Aorta (tissue), 5 donors: ENCODE data around the gene MUCL3. TPM values are rescaled to one million over a fixed set of nuclear protein-coding genes. Genes with fewer than 3 reads are reported as not detected.

ENCODE experiments used
- ATAC-seq: fragments of 200-7000 bp; cut with Tn5 transposase; one replicate; pipeline ENCODE4 v1.9.1; 2022; ENCODE audit warnings: moderate library complexity; ENCODE audit not compliant: low FRiP score
- DNase-seq, 2 donors: peaks; one replicate each; pipeline ENCODE4 v3.0.0-alpha.2; 2020
- H3K27ac ChIP-seq, 2 donors: one replicate each; pipeline ENCODE4 v1.5.1; 2013; ENCODE audit warnings: low read length in 2 of 2, mild to moderate bottlenecking in 2 of 2, moderate library complexity in 2 of 2, control low read depth in 1 of 2, inconsistent platforms in 1 of 2, low read depth in 1 of 2
- H3K27me3 ChIP-seq, 2 donors: one replicate each; pipeline ENCODE4 v1.6.1; 2013; ENCODE audit warnings: control low read depth in 1 of 2, low read length in 1 of 2, mild to moderate bottlenecking in 1 of 2, moderate library complexity in 1 of 2; ENCODE audit not compliant: insufficient read depth in 2 of 2, control insufficient read depth in 1 of 2
- H3K36me3 ChIP-seq, 2 donors: one replicate each; pipeline ENCODE4 v1.6.1; 2013; ENCODE audit warnings: control low read depth in 1 of 2, low read length in 1 of 2, mild to moderate bottlenecking in 1 of 2; ENCODE audit not compliant: insufficient read depth in 2 of 2, control insufficient read depth in 1 of 2
- H3K4me1 ChIP-seq, 2 donors: one replicate each; pipeline ENCODE4 v1.6.1; 2013; ENCODE audit warnings: low read length in 2 of 2, control low read depth in 1 of 2, mild to moderate bottlenecking in 1 of 2, moderate library complexity in 1 of 2; ENCODE audit not compliant: insufficient read depth in 2 of 2, control insufficient read depth in 1 of 2
- H3K4me3 ChIP-seq, 2 donors: one replicate each; pipeline ENCODE4 v1.5.1; 2013; ENCODE audit warnings: low read length in 2 of 2, control low read depth in 1 of 2, mild to moderate bottlenecking in 1 of 2
- H3K9me3 ChIP-seq: one replicate; pipeline ENCODE4 v1.6.1; 2013; ENCODE audit warnings: mild to moderate bottlenecking, low read length; ENCODE audit not compliant: control insufficient read depth
- WGBS, 2 donors: extraction: QIAGEN DNeasy Blood & Tissue Kit; methylation state at CpG; one replicate each; pipeline ENCODE4 v1.1.7; 2013; 5-methylcytosine and 5-hydroxymethylcytosine counted together
- intact Hi-C, 2 donors: fragments of 100-400 bp; cut with DNase I; formaldehyde crosslinking; loops; one replicate each; pipeline versions ENCODE4 v1.14.2 to v1.15.0; 2022
- polyA plus RNA-seq, 2 donors: library from polyadenylated mRNA; stranded (reverse); fragments of 200-250 nt; gene quantifications; one replicate each; pipeline ENCODE4 v1.2.3, GENCODE V29; 2013
- total RNA-seq, 2 donors: library from RNA; stranded (reverse); fragmentation: NEBNext Ultra II Directional; extraction: Animal tissue kit (Norgen Biotek cat#: 25700); gene quantifications; one replicate each; pipeline ENCODE4 v1.2.1, GENCODE V29; 2021
- donor health status: healthy with polysubstance abuse.
- donor health status: Bipolar disorder and iron deficiency.
- donor health status: DM: no; HTN: no; CAD: no.
- donor health status: DM: no; HTN: no; CAD: no.
- donor health status: DM: yes; HTN: yes; CAD: no.

Gene MUCL3
- total and polyA plus RNA-seq, 4 donors: 0.13 to 0.18 TPM; not detected in 2

DNA sequence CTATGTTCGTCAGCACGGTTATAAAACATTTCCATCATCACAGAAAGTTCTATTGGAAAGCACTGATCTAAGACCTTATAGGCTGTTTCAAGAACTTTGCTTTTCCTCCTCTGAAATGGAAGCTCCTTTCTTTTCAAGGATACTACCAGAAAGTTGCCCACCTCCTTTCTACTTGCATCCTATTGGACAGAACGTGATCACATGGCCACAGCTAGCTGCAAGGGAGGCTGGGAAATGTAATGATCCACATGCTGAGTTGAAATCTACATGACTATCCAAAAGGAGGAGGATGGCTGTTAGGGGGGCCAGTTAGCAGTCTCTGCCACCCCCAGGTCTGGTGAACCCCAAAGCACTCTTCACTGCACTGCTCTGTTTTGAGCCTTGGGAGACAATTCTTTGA is 12.1 kb upstream of the MUCL3 start:
- Histone ChIP-seq H3K27ac (no peak overlapping the region), H3K4me1 (no peaks in the 10 kb centered on the region), H3K27me3 (no peaks in the 10 kb centered on the region), H3K9me3 (peaks cover 2% of the 10 kb centered on the region), H3K4me3 (no peak overlapping the region), H3K36me3 (no peaks in the 10 kb centered on the region)
- WGBS, 2 donors: 99 to 100% methylated on average over 3 of the region's 3 CpGs
- ATAC-seq (no peak), DNase-seq (no peak)
- intact Hi-C loops: no loop called here

DNA sequence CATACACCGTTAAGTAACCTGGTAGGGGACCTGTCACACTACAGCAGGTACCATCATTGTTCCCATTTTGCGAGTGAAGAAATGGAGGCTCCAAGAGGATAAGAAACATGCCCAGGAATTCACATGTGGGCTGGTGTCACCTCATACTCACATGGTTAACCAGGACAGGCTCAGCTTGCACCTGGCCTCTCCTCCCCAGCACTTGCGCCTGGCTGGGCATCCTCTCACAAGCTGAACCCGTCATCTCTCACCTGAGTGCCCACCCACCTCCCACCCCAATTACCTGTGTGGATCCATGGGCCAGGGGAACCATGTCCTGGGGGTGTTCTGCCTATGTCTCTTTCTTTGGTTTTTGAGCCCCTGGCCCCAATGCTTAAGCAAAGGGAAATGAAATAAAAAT is 10.3 kb upstream of the MUCL3 start:
- intact Hi-C loops: no loop called here
- H3K9me3 ChIP-seq: peaks cover 2% of the 10 kb centered on the region
- no peaks in the 10 kb centered on the region for H3K27me3 ChIP-seq
- H3K4me1 ChIP-seq: no peaks in the 10 kb centered on the region
- no peak for DNase-seq
- H3K27ac ChIP-seq: no peak overlapping the region
- no peaks in the 10 kb centered on the region for H3K36me3 ChIP-seq
- WGBS, 2 donors: 89 to 92% methylated on average over 4 of the region's 4 CpGs
- no peak for ATAC-seq
- H3K4me3 ChIP-seq: no peak overlapping the region

DNA sequence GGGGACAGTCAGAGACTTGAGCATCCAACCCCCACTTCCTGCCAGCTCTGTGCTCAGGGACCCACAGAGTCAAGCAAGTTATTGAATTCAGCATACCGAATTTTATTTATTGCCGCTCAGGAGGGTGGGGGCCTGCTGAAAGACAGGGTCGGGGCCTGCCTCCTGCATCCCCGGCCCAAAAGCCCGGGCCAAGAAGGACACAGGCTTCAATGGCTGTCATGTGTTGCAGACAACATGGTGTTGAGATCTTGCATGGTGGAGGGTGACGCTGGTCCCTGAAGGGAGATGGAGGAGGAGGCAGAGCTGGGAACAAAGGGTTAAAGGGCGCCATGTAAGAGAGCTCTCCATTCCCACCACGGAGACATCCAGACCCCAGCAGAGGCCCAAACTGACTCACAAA is 9.5 kb upstream of the MUCL3 start:
- ATAC-seq (no peak), DNase-seq (no peak)
- H3K9me3 ChIP-seq: peaks cover 2% of the 10 kb centered on the region
- H3K27ac ChIP-seq: no peak overlapping the region
- H3K27me3 ChIP-seq: no peaks in the 10 kb centered on the region
- no peaks in the 10 kb centered on the region for H3K36me3 ChIP-seq
- intact Hi-C loops: no loop called here
- no peaks in the 10 kb centered on the region for H3K4me1 ChIP-seq
- WGBS, 2 donors: 60 to 62% methylated on average over 8 of the region's 8 CpGs
- no peak overlapping the region for H3K4me3 ChIP-seq

DNA sequence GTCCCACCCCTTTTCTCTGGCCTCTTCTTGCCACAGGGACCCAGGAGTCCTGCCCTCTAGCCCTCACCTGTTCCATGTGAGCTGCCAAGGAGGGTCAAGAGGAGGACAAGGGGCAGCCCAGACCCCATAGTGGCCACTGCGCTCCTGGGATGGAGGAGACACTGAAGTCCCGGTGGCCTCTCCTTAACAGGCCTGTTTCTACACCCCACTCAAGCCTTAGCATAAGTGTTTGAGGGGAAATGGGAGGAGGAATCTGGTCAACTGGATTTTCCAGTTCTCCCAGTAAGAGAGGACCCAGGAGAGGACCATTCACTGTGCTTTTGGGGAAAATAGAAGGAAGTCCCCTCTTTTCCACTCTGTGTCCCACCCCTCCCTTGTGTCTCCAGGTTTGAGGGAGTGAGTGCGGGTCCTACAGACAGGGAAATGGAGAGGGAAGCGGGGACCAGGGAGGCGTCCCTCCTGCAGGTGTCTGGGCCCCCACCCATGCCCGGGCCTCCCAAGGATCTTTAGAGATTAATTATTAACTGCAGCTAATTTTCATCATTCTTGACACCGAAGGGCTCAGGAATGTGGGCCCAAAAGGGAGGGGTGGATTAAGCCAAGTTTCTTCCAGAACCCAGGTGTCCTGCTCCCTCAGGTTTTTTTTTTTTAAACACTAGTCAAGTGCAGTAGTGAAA is 8.7 kb upstream of the MUCL3 start, which contains the start of gene SFTA2:
Gene SFTA2 (minus strand): TSS at position 202 of the 677 bp plus-strand sequence. CDS start 74 bp downstream, at position 128.
- H3K4me3 ChIP-seq: no peak within 1 kb of the TSS
- no peak within 1 kb of the TSS for H3K27ac ChIP-seq
- H3K9me3 ChIP-seq: peaks cover 2% of the 10 kb centered on the region
- H3K4me1 ChIP-seq: no peaks in the 10 kb centered on the region
- no peaks in the 10 kb centered on the region for H3K27me3 ChIP-seq
- no peaks in the 10 kb centered on the region for H3K36me3 ChIP-seq
- intact Hi-C loops: no loop called here
- DNase-seq: no peak
- 88 to 89% methylated on average over 7 of the region's 7 CpGs for WGBS, 2 donors
- ATAC-seq: no peak

DNA sequence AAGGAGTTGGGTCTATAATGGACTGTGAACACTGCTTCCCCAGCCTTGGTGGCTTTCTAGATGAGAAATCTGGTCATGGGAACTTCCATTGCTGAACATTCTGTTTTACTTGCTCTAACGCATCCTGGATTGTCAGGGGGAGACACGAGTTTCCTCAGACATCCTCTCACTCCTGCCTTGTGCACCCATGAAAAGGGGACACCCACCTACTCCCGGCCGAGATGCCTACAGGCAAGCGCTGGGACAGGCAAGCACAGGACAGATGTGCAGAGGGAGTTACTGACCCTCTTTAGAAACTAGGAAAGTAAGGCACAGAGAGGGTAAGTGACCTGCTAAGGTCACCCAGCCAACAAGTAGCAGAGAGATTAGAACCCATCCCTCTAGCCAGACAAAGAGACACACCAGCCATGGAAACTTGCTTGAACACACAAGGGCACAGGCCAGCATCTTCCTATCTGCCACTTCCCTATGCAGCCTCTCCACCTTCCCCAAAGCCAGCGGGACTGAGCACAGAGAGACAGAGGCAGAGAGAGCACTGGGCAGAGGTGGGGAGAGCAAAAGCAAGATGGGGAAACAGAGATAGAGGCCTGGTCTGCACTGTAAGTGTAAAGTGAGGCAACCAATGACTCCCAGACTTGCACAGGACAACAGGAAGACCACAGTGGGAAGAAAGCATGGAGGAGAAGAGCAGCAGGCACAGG is 8.0 kb upstream of the MUCL3 start:
- no peak for ATAC-seq
- no peaks in the 10 kb centered on the region for H3K4me1 ChIP-seq
- peaks cover 2% of the 10 kb centered on the region for H3K9me3 ChIP-seq
- intact Hi-C loops: no loop called here
- WGBS, 2 donors: 75 to 78% methylated on average over 6 of the region's 6 CpGs
- H3K4me3 ChIP-seq: no peak overlapping the region
- no peaks in the 10 kb centered on the region for H3K36me3 ChIP-seq
- DNase-seq: no peak
- no peaks in the 10 kb centered on the region for H3K27me3 ChIP-seq
- no peak overlapping the region for H3K27ac ChIP-seq

DNA sequence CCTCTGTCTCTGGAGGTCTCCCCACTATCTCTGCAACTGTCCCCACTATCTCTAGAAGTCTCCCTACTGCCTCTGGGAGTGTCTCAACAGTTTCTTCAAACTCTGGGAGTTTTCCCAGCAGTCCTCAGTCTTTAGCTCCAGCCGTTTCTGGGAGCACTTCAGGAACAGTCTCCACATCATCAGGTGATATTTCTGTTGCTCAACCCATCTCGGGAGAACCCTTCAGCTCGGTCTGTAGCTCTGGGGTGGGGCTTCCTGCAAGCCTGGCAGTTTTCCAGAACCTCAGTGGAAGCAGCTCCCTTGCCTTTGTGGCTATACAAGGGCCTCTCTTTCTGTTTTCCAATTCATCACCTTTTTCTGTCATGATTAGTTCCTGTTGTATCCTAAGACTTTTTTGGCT is 5.8 kb upstream of the MUCL3 start:
- no peaks in the 10 kb centered on the region for H3K27me3 ChIP-seq
- intact Hi-C loops: loop anchor here in 1 of 2 donors (5.0 kb wide), 1 partner anchor 122 kb away; no protein-coding TSS in a partner anchor
- ATAC-seq (no peak), DNase-seq (no peak)
- WGBS, 2 donors: 31 to 32% methylated on average over 3 of the region's 3 CpGs
- no peaks in the 10 kb centered on the region for H3K4me1 ChIP-seq
- H3K9me3 ChIP-seq: no peaks in the 10 kb centered on the region
- no peak overlapping the region for H3K27ac ChIP-seq
- H3K4me3 ChIP-seq: no peak overlapping the region
- H3K36me3 ChIP-seq: no peaks in the 10 kb centered on the region

DNA sequence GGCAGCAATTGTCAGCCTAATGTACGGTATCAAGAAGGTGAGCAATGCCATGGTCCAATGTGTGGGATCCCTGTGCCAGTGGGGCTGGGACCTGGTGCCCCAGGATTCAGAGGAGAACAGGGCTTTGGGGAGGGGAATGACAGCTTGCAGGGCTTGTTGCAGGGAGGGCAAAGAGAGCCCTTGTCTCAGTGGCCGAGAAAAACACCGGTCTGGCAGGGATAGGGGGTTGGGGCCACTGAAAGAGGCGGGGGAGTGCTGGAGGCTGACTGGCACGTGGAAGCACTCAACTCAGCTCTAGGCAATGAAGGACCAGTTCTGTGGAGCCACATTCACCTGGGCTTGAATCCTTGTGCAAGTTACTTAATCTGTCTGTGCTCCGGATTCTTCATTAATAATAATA is 3.5 kb upstream of the MUCL3 start:
- Histone ChIP-seq H3K27me3 (no peaks in the 10 kb centered on the region), H3K9me3 (no peaks in the 10 kb centered on the region), H3K36me3 (no peaks in the 10 kb centered on the region), H3K27ac (no peak overlapping the region), H3K4me3 (no peak overlapping the region), H3K4me1 (no peaks in the 10 kb centered on the region)
- ATAC-seq (no peak), DNase-seq (no peak)
- intact Hi-C loops: loop anchor here in 1 of 2 donors (5.0 kb wide), 1 partner anchor 120 kb away; no protein-coding TSS in a partner anchor
- 50 to 64% methylated on average over 6 of the region's 6 CpGs for WGBS, 2 donors

DNA sequence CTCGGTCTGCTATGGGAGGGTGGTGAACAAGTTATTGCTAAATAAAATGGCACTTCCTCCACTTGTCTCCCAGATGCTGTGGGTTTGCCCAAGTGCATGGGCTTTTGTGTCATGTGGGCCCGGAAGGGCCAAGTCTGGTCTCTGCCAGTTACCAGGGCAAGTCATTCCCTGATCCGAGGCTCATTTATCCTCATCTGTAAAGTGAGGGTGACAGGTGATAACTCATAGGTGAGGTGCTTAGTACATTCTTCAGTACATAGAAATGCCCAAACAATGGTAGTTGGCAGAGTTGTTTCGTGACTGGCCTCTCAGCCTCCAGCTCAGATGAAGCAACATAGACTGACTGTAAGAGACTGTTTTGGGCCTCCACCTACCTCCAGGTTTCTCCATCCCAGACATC is 2.0 kb upstream of the MUCL3 start:
- Histone ChIP-seq H3K9me3 (no peaks in the 10 kb centered on the region), H3K27ac (no peak overlapping the region), H3K36me3 (no peaks in the 10 kb centered on the region), H3K27me3 (no peaks in the 10 kb centered on the region), H3K4me1 (no peaks in the 10 kb centered on the region), H3K4me3 (no peak overlapping the region)
- ATAC-seq: no peak
- 73 to 80% methylated on average over 4 of the region's 4 CpGs for WGBS, 2 donors
- no peak for DNase-seq
- intact Hi-C loops: loop anchor here in 1 of 2 donors (5.0 kb wide), 1 partner anchor 119 kb away; no protein-coding TSS in a partner anchor

DNA sequence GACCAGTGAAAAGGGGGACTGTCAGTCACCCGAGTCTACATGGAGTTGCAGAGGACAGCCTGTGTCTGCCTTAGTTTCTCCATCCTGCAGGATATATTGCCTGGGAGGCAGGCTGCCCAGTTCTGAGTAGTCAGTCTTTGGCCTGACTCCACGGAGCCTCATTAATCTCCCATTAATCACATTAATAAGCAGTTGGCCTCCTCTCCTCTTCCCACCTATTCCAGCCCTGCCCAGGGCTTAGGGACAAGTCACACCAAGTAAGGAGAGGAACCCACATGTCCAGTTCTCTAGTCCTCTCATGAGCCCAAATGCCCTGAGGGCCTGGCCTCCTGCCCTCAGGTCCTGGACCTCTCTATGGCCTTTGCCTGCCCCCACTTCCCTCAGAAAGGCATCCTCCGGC is 1.3 kb upstream of the MUCL3 start:
- ATAC-seq: no peak
- no peak overlapping the region for H3K4me3 ChIP-seq
- no peak for DNase-seq
- H3K9me3 ChIP-seq: no peaks in the 10 kb centered on the region
- no peaks in the 10 kb centered on the region for H3K4me1 ChIP-seq
- no peak overlapping the region for H3K27ac ChIP-seq
- H3K27me3 ChIP-seq: no peaks in the 10 kb centered on the region
- WGBS, 2 donors: 51 to 54% methylated on average over 3 of the region's 3 CpGs
- no peaks in the 10 kb centered on the region for H3K36me3 ChIP-seq
- intact Hi-C loops: loop anchor here in 1 of 2 donors (5.0 kb wide), 1 partner anchor 118 kb away; no protein-coding TSS in a partner anchor
